GM23338 (cell line): ENCODE data around the gene MAPK8IP3. TPM values are rescaled to one million over a fixed set of nuclear protein-coding genes. Genes with fewer than 3 reads are reported as not detected.
"Not testable (repeated sequence)": the region's sequence is repeated elsewhere in the genome, so short reads cannot be mapped to it uniquely, and the experiment has no call there.

Source experiments
- ATAC-seq: fragments of 200-7000 bp; cut with Tn5 transposase; 3 replicates; pipeline ENCODE4 v1.9.1; 2020
- DNase-seq: peaks from one replicate; pipeline ENCODE4 v3.0.0-alpha.2; 2015; ENCODE audit warnings: low spot score
- H2AFZ ChIP-seq: fragments of 200-600 bp; sonication (generic); 2 replicates; pipeline ENCODE4 v1.8.0; 2016; ENCODE audit warnings: antibody characterized with exemption, mild to moderate bottlenecking, moderate library complexity
- H3F3A ChIP-seq: fragments of 200-600 bp; sonication (generic); replicated peaks from 2 replicates; pipeline ENCODE4 v1.8.0; 2017; ENCODE audit warnings: antibody characterized with exemption, mixed run types, low read depth
- H3K27ac ChIP-seq: fragments of 200-600 bp; sonication (generic); 2 replicates; pipeline ENCODE4 v1.6.1; 2016; ENCODE audit warnings: low read depth
- H3K27me3 ChIP-seq: fragments of 200-600 bp; sonication (generic); 2 replicates; pipeline ENCODE4 v1.8.0; 2016; ENCODE audit warnings: mild to moderate bottlenecking, mixed run types, moderate library complexity; ENCODE audit not compliant: insufficient read depth
- H3K36me3 ChIP-seq: fragments of 200-600 bp; sonication (generic); 2 replicates; pipeline ENCODE4 v1.8.0; 2016; ENCODE audit warnings: mild to moderate bottlenecking; ENCODE audit not compliant: insufficient read depth
- H3K4me1 ChIP-seq: fragments of 200-600 bp; sonication (generic); 2 replicates; pipeline ENCODE4 v1.8.0; 2016; ENCODE audit warnings: mild to moderate bottlenecking, moderate library complexity; ENCODE audit not compliant: insufficient read depth
- H3K4me2 ChIP-seq: fragments of 200-600 bp; sonication (generic); 2 replicates; pipeline ENCODE4 v1.7.1; 2017; ENCODE audit warnings: mixed run types
- H3K4me3 ChIP-seq: fragments of 200-600 bp; sonication (generic); 2 replicates; pipeline ENCODE4 v1.6.1; 2016; ENCODE audit warnings: mixed run types
- H3K79me2 ChIP-seq: fragments of 200-600 bp; sonication (generic); replicated peaks from 2 replicates; pipeline ENCODE4 v1.8.0; 2017; ENCODE audit warnings: mild to moderate bottlenecking; ENCODE audit not compliant: insufficient read depth
- H3K9me2 ChIP-seq: fragments of 200-600 bp; sonication (generic); 2 replicates; pipeline ENCODE4 v1.8.0; 2017; ENCODE audit not compliant: insufficient read depth
- H4K20me1 ChIP-seq: fragments of 200-600 bp; sonication (generic); replicated peaks from 2 replicates; pipeline ENCODE4 v1.8.0; 2017; ENCODE audit warnings: mild to moderate bottlenecking; ENCODE audit not compliant: insufficient read depth
- H3K27ac Mint-ChIP-seq: 2 replicates; pipeline ENCODE4 v1.8.0; 2020; ENCODE audit warnings: inconsistent platforms, mild to moderate bottlenecking, moderate library complexity, mixed read lengths
- H3K27me3 Mint-ChIP-seq: 3 replicates; pipeline ENCODE4 v1.8.0; 2022; ENCODE audit warnings: low read depth, mild to moderate bottlenecking, moderate library complexity, mixed read lengths, inconsistent platforms; ENCODE audit not compliant: insufficient read depth, poor library complexity
- H3K36me3 Mint-ChIP-seq: 3 replicates; pipeline ENCODE4 v1.8.0; 2021; ENCODE audit warnings: low read depth, mild to moderate bottlenecking, inconsistent platforms, moderate library complexity, mixed read lengths
- H3K4me1 Mint-ChIP-seq: 3 replicates; pipeline ENCODE4 v1.8.0; 2020; ENCODE audit warnings: mild to moderate bottlenecking, inconsistent platforms, mixed read lengths
- H3K4me3 Mint-ChIP-seq: 3 replicates; pipeline ENCODE4 v1.8.0; 2021; ENCODE audit warnings: moderate library complexity, mild to moderate bottlenecking, inconsistent platforms, mixed read lengths
- H3K9me3 Mint-ChIP-seq: 3 replicates; pipeline ENCODE4 v1.8.0; 2020; ENCODE audit warnings: moderate library complexity, mild to moderate bottlenecking, inconsistent platforms, mixed read lengths
- CTCF ChIP-seq, 2 experiments: fragments of 200-600 bp in 1 of 2; sonication (generic) in 1 of 2; conservative IDR thresholded peaks; 2 replicates each; pipeline versions ENCODE4 v1.5.1 to v1.6.1; 2016 to 2017; ENCODE audit warnings: antibody characterized with exemption in 2 of 2, low read depth in 2 of 2, mild to moderate bottlenecking in 2 of 2, moderate library complexity in 1 of 2
- NANOG ChIP-seq: IDR thresholded peaks from 2 replicates; pipeline ENCODE4 v1.6.1; 2016; ENCODE audit warnings: antibody characterized with exemption, borderline replicate concordance
- POLR2AphosphoS5 ChIP-seq: IDR thresholded peaks from 2 replicates; pipeline ENCODE4 v1.6.1; 2016; ENCODE audit warnings: antibody characterized with exemption, low read depth
- ZNF114 ChIP-seq: fragments of 250-450 bp; sonication (Bioruptor Pico); IDR thresholded peaks from 2 replicates; pipeline ENCODE4 v1.5.0; 2020; ENCODE audit warnings: mild to moderate bottlenecking, moderate library complexity
- ZNF462 ChIP-seq: fragments of 250-450 bp; sonication (Bioruptor Pico); IDR thresholded peaks from 2 replicates; pipeline ENCODE4 v1.5.0; 2020; ENCODE audit warnings: mild to moderate bottlenecking, moderate library complexity
- polyA plus RNA-seq: library from polyadenylated mRNA; unstranded; fragments of >200 nt; fragmentation: Nextera tagmentation; extraction: Ambion mirVana; gene quantifications from 2 replicates; pipeline ENCODE4 v1.2.1, GENCODE V29; 2016
- total RNA-seq: library from RNA; depleted of rRNA; stranded (reverse); fragments of >200 nt; shearing (Covaris generic); gene quantifications from 2 replicates; pipeline ENCODE4 v1.2.3, GENCODE V29; 2014

The MAPK8IP3 gene
- total and polyA plus RNA-seq, 2 experiments from 2014 or later: 11.3 to 58.4 TPM

GRCh38 chr16:1794908-1795666 lies 89.1 kb downstream of the MAPK8IP3 start (continued):
- TF ChIP-seq ZNF462 (CRISPR knock-in tag): no peak
- no peak for TF ChIP-seq CTCF (conservative IDR thresholded peaks at IDR 0.05; ENCODE audit: low read depth in 2 of 2)
- TF ChIP-seq ZNF114 (CRISPR knock-in tag): no peak
- TF ChIP-seq POLR2AphosphoS5: no peak
- no peak for TF ChIP-seq NANOG

DNA sequence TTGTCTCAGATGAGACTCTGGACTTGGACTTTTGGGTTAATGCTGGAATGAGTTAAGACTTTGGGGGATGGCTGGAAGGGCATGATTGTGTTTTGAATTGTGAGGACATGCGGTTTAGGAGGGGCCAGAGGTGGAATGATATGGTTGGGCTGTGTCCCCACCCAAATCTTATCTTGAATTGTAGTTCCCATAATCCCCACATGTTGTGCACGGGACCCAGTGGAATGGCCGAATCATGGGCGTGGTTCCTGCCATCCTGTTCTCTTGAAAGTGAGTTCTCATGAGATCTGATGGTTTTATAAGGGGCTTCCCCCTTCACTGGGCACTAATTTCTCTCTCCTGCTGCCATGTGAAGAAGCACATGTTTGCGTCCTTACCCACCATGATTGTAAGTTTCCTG lies 93.3 kb downstream of the MAPK8IP3 start:
- H2AFZ ChIP-seq, H3K4me3 Mint-ChIP-seq, ATAC-seq, H3K9me2 ChIP-seq, H3K4me2 ChIP-seq, H3K79me2 ChIP-seq, H3K27ac Mint-ChIP-seq, DNase-seq, H3K4me1 Mint-ChIP-seq, H3K4me3 ChIP-seq, H4K20me1 ChIP-seq, H3K27me3 ChIP-seq, H3K27ac ChIP-seq, H3K36me3 ChIP-seq, H3K27me3 Mint-ChIP-seq, H3F3A ChIP-seq, H3K4me1 ChIP-seq: not testable (repeated sequence)
- peaks cover 59% of the 10 kb centered on the region for H3K36me3 Mint-ChIP-seq
- peaks cover 63% of the 10 kb centered on the region for H3K9me3 Mint-ChIP-seq
